WTC11 (cell line): Measurements from ENCODE around the gene SLC29A4. TPM values are rescaled to one million over a fixed set of nuclear protein-coding genes. Genes with fewer than 3 reads are reported as not detected.

Experiments used
- ATAC-seq: fragments of 200-7000 bp; cut with Tn5 transposase; 2 replicates; pipeline ENCODE4 v1.10.0; 2021; ENCODE audit warnings: mild to moderate bottlenecking, moderate library complexity
- CTCF ChIA-PET: fragments of 300-600 bp; sonication (Branson Sonifier 250); formaldehyde crosslinking; loops from one replicate; lab custom pipeline; 2021; ENCODE audit warnings: antibody characterized with exemption; lab: Charles Lee
- POLR2A ChIA-PET: fragments of 350-600 bp; sonication (Branson Sonifier 250); formaldehyde crosslinking; loops from one replicate; lab custom pipeline; 2021; ENCODE audit warnings: antibody characterized with exemption; lab: Charles Lee
- DNase-seq: peaks from one replicate; pipeline ENCODE4 v3.0.0; 2021; ENCODE audit warnings: low spot score
- H3K27ac Mint-ChIP-seq: 2 replicates; pipeline ENCODE4 v1.8.0; 2021; ENCODE audit warnings: mixed read lengths
- H3K27me3 Mint-ChIP-seq: 2 replicates; pipeline ENCODE4 v1.8.0; 2021; ENCODE audit warnings: low read depth, mild to moderate bottlenecking, moderate library complexity, mixed read lengths
- H3K36me3 Mint-ChIP-seq: 2 replicates; pipeline ENCODE4 v1.8.0; 2021; ENCODE audit warnings: mixed read lengths
- H3K4me1 Mint-ChIP-seq: 2 replicates; pipeline ENCODE4 v1.8.0; 2022; ENCODE audit warnings: mixed read lengths
- H3K4me3 Mint-ChIP-seq: 2 replicates; pipeline ENCODE4 v1.8.0; 2021; ENCODE audit warnings: mild to moderate bottlenecking, moderate library complexity, mixed read lengths
- H3K9me3 Mint-ChIP-seq: 2 replicates; pipeline ENCODE4 v1.8.0; 2021; ENCODE audit warnings: mixed read lengths
- AFF4 ChIP-seq: sonication (generic); formaldehyde crosslinking; IDR thresholded peaks from 2 replicates; pipeline ENCODE4 v1.8.1; 2023; ENCODE audit warnings: mild to moderate bottlenecking, missing genetic modification reagents, borderline replicate concordance
- ATF2 ChIP-seq: sonication (generic); formaldehyde crosslinking; IDR thresholded peaks from 2 replicates; pipeline ENCODE4 v1.8.1; 2022; ENCODE audit warnings: low read depth, missing genetic modification reagents, borderline replicate concordance
- CDX4 ChIP-seq: fragments of 250-450 bp; sonication (Bioruptor Pico); IDR thresholded peaks from 2 replicates; pipeline ENCODE4 v1.9.0; 2021; ENCODE audit warnings: moderate library complexity, mild to moderate bottlenecking, inconsistent platforms, borderline replicate concordance
- CREM ChIP-seq: sonication (generic); formaldehyde crosslinking; IDR thresholded peaks from 2 replicates; pipeline ENCODE4 v1.8.1; 2022; ENCODE audit warnings: mild to moderate bottlenecking, missing genetic modification reagents, moderate library complexity
- GRHL2 ChIP-seq: fragments of 250-450 bp; sonication (Bioruptor Pico); IDR thresholded peaks from 2 replicates; pipeline ENCODE4 v1.8.0; 2022; ENCODE audit warnings: mild to moderate bottlenecking, moderate library complexity; ENCODE audit not compliant: insufficient replicate concordance, severe bottlenecking
- IRF1 ChIP-seq: sonication (generic); formaldehyde crosslinking; IDR thresholded peaks from 2 replicates; pipeline ENCODE4 v1.8.0; 2023; ENCODE audit warnings: missing genetic modification reagents
- IRF2 ChIP-seq: sonication (generic); formaldehyde crosslinking; IDR thresholded peaks from 2 replicates; pipeline ENCODE4 v1.8.0; 2022; ENCODE audit warnings: low read depth, missing genetic modification reagents, borderline replicate concordance
- MXD4 ChIP-seq: fragments of 250-450 bp; sonication (Bioruptor Pico); IDR thresholded peaks from 2 replicates; pipeline ENCODE4 v1.8.0; 2021; ENCODE audit warnings: mild to moderate bottlenecking, moderate library complexity, borderline replicate concordance
- NFATC4 ChIP-seq: fragments of 250-450 bp; sonication (Bioruptor Pico); IDR thresholded peaks from 2 replicates; pipeline ENCODE4 v1.9.0; 2021; ENCODE audit warnings: mild to moderate bottlenecking
- NFE2L1 ChIP-seq: sonication (generic); formaldehyde crosslinking; IDR thresholded peaks from 2 replicates; pipeline ENCODE4 v1.8.1; 2023; ENCODE audit warnings: missing genetic modification reagents
- NR1H2 ChIP-seq: sonication (generic); formaldehyde crosslinking; IDR thresholded peaks from 2 replicates; pipeline ENCODE4 v1.9.0; 2021; ENCODE audit warnings: mild to moderate bottlenecking, moderate library complexity, missing genetic modification reagents
- SMAD3 ChIP-seq: sonication (generic); formaldehyde crosslinking; IDR thresholded peaks from 2 replicates; pipeline ENCODE4 v1.8.0; 2022; ENCODE audit warnings: missing genetic modification reagents, mild to moderate bottlenecking, borderline replicate concordance
- SP1 ChIP-seq: sonication (generic); formaldehyde crosslinking; conservative IDR thresholded peaks from 2 replicates; pipeline ENCODE4 v1.8.1; 2022; ENCODE audit warnings: missing genetic modification reagents
- USF1 ChIP-seq: sonication (generic); formaldehyde crosslinking; IDR thresholded peaks from 2 replicates; pipeline ENCODE4 v1.8.0; 2022; ENCODE audit warnings: mild to moderate bottlenecking, missing genetic modification reagents
- ZBTB21 ChIP-seq: sonication (generic); formaldehyde crosslinking; IDR thresholded peaks from 2 replicates; pipeline ENCODE4 v1.8.1; 2023; ENCODE audit warnings: mild to moderate bottlenecking, missing genetic modification reagents, borderline replicate concordance
- ZNF121 ChIP-seq: sonication (generic); formaldehyde crosslinking; IDR thresholded peaks from 2 replicates; pipeline ENCODE4 v1.8.0; 2023; ENCODE audit warnings: missing genetic modification reagents
- ZNF512 ChIP-seq: sonication (generic); formaldehyde crosslinking; IDR thresholded peaks from 2 replicates; pipeline ENCODE4 v1.8.1; 2022; ENCODE audit warnings: missing genetic modification reagents, borderline replicate concordance
- ZNF532 ChIP-seq: fragments of 250-450 bp; sonication (Bioruptor Pico); IDR thresholded peaks from 2 replicates; pipeline ENCODE4 v1.9.0; 2021; ENCODE audit warnings: mild to moderate bottlenecking, borderline replicate concordance
- ZNF671 ChIP-seq: fragments of 250-450 bp; sonication (Bioruptor Pico); IDR thresholded peaks from 2 replicates; pipeline ENCODE4 v1.8.0; 2021; ENCODE audit warnings: mild to moderate bottlenecking
- total RNA-seq: library from RNA; stranded (reverse); gene quantifications from 3 replicates; pipeline ENCODE4 v1.2.3, GENCODE V29; 2021

SLC29A4 gene
- total RNA-seq, 1 experiment from 2014 or later, result 14.4 TPM

GRCh38 chr7:5320802-5321396 is 38.2 kb downstream of the SLC29A4 start:
- POLR2A ChIA-PET, result no interaction called here
- H3K27ac Mint-ChIP-seq, result no peak overlapping the region
- no peaks in the 10 kb centered on the region for H3K4me1 Mint-ChIP-seq
- no peak for ATAC-seq
- no peak for TF ChIP-seq CREM
- TF ChIP-seq AFF4 (CRISPR knock-in tag), result no peak
- no peak for TF ChIP-seq GRHL2 (CRISPR knock-in tag)
- no peak for TF ChIP-seq ATF2
- no peak for TF ChIP-seq NR1H2
- TF ChIP-seq IRF2 (CRISPR knock-in tag), result no peak
- no peak for TF ChIP-seq SMAD3 (CRISPR knock-in tag)
- TF ChIP-seq ZNF121 (CRISPR knock-in tag), result no peak
- no peak for TF ChIP-seq NFE2L1 (CRISPR knock-in tag)
- TF ChIP-seq ZNF512 (CRISPR knock-in tag), result no peak
- no peak for TF ChIP-seq MXD4 (CRISPR knock-in tag)
- no peak for TF ChIP-seq ZBTB21 (CRISPR knock-in tag)
- TF ChIP-seq CDX4 (CRISPR knock-in tag), result no peak
- TF ChIP-seq NFATC4 (CRISPR knock-in tag), result no peak
- TF ChIP-seq SP1, result no peak
- TF ChIP-seq IRF1 (CRISPR knock-in tag), result no peak
- TF ChIP-seq ZNF671, result no peak
- no peak for TF ChIP-seq ZNF532
- TF ChIP-seq USF1, result no peak
- no peaks in the 10 kb centered on the region; the same call in 1 of the 2 replicates for H3K27me3 Mint-ChIP-seq
- peaks cover 15% of the 10 kb centered on the region for H3K9me3 Mint-ChIP-seq
- no peak for DNase-seq
- H3K36me3 Mint-ChIP-seq, result peaks cover 24% of the 10 kb centered on the region
- CTCF ChIA-PET, result no interaction called here
- H3K4me3 Mint-ChIP-seq, result no peak overlapping the region
